IPS-18a (cell line): ENCODE results near the gene TPRKB.
"Not testable (repeated sequence)": the region's sequence is repeated elsewhere in the genome, so short reads cannot be mapped to it uniquely, and the experiment has no call there.

Experiments
- H3K27ac ChIP-seq: one replicate; pipeline ENCODE4 v1.5.1; 2013; ENCODE audit warnings: low read length
- H3K27me3 ChIP-seq: one replicate; pipeline ENCODE4 v1.6.1; 2013; ENCODE audit warnings: mild to moderate bottlenecking, low read length; ENCODE audit not compliant: control insufficient read depth, insufficient read depth
- H3K36me3 ChIP-seq: one replicate; pipeline ENCODE4 v1.6.1; 2013; ENCODE audit warnings: low read depth, low read length; ENCODE audit not compliant: control insufficient read depth
- H3K4me1 ChIP-seq: one replicate; pipeline ENCODE4 v1.6.1; 2013; ENCODE audit warnings: low read depth, low read length; ENCODE audit not compliant: control insufficient read depth
- H3K4me3 ChIP-seq: one replicate; pipeline ENCODE4 v1.5.1; 2013; ENCODE audit warnings: low read length
- H3K9ac ChIP-seq: one replicate; pipeline ENCODE4 v1.6.1; 2013; ENCODE audit warnings: mild to moderate bottlenecking, low read length, moderate library complexity
- H3K9me3 ChIP-seq: one replicate; pipeline ENCODE4 v1.6.1; 2013; ENCODE audit warnings: low read depth, low read length; ENCODE audit not compliant: control insufficient read depth

TPRKB gene

GRCh38 chr2:73697606-73698005, 39.5 kb downstream of the TPRKB start:
- Histone ChIP-seq H3K27me3 (no peaks in the 10 kb centered on the region), H3K4me3 (no peak overlapping the region), H3K4me1 (no peaks in the 10 kb centered on the region), H3K9ac (no peak overlapping the region), H3K27ac (no peak overlapping the region), H3K36me3 (no peaks in the 10 kb centered on the region), H3K9me3 (peaks cover 12% of the 10 kb centered on the region)

DNA sequence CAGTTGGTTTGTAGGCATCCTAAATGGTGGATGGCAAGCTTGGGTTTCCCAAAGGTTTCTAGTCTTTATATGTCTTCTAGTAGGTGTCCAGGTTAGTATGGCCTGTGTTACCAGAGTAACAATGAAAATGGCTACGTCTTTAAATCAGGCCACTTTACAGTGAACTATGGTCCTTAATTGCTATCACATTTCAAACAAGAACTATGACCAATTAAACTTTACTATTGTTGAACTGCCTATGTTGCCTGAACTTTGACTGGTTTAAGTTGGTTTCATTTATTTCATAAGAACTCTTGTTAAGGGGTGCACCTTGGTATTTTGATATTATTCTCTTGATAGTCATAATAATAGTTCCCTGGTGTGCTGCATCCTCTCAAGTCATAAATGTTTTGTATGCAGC, 40.2 kb downstream of the TPRKB start:
- H3K27ac ChIP-seq, H3K4me1 ChIP-seq, H3K4me3 ChIP-seq, H3K27me3 ChIP-seq, H3K36me3 ChIP-seq, H3K9ac ChIP-seq: not testable (repeated sequence)
- peaks cover 12% of the 10 kb centered on the region for H3K9me3 ChIP-seq

DNA sequence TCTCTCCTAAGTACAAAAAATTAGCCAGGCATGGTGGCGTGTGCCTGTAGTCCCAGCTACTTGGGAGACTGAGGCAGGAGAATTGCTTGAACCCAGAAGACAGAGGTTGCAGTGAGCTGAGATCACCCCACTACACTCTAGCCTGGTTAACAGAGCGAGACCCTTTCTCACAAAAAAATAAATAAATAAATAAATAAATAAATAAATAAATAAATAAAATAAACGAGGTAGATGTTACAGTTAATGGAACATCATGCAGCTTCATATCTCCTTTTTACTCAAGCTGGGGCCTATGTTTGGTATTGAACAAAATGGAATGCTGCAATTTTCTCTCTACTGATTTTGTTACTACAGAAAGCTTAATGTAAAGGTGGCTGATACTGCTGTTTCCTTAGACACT, 40.6 kb downstream of the TPRKB start:
- not testable (repeated sequence) for H3K4me1 ChIP-seq, H3K27me3 ChIP-seq, H3K27ac ChIP-seq, H3K9ac ChIP-seq, H3K36me3 ChIP-seq, H3K4me3 ChIP-seq
- peaks cover 12% of the 10 kb centered on the region for H3K9me3 ChIP-seq

GRCh38 chr2:73690372-73691088, 46.6 kb downstream of the TPRKB start:
- H3K9me3 ChIP-seq, H3K9ac ChIP-seq, H3K27ac ChIP-seq, H3K4me3 ChIP-seq, H3K36me3 ChIP-seq, H3K27me3 ChIP-seq, H3K4me1 ChIP-seq: not testable (repeated sequence)

DNA sequence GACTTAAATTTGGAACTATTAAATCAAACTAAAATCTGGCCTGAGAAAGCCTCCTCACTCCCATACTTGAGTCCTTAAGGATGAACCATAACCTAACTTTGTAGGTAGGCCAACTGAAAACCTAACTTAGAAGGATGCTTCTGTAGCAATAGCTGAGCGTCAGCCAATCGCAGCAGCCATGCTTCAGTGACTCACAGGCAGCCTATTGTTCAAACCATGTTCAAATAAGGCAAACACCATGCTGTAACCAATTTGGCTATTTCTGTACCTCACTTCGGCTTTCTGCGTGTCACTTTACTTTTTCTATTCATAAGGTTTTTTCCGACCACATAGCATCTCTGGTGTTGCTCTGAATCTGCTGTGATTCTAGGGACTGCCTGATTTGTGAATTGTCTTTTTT, 48.7 kb downstream of the TPRKB start:
- H3K9me3 ChIP-seq, H3K27me3 ChIP-seq, H3K9ac ChIP-seq, H3K36me3 ChIP-seq, H3K4me3 ChIP-seq, H3K4me1 ChIP-seq, H3K27ac ChIP-seq: not testable (repeated sequence)

DNA sequence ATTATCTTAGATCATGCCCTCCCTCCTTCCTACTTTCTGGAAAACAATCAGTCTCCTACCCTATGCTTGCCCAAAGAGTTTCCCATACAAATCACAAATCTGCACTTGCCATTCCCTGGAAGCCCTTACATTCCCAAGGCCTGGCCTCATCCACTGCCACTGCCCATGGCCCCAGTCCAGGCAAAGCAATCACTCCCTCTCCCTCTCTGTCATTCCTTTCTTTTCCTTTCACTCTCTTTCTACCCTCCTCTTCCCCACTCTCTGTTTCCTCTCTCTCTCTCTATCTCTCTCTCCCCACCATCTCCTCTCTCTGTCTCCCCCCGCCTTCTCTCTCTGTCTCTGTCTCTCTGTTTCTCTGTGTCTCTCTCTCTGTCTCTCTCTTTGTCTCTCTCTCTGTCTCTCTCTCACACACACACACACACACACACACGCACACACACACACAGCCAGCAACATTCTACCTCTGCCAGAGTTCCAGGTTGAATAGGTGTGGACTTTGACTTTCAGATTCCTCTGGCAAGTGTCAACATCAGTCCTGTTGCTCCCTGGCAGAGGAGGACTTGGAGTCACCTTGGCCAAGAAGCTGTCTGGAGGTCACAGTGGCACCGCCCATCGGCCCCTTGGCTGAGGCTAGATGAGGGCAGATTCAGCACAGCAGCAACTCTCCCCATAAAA, 51.2 kb downstream of the TPRKB start:
- Histone ChIP-seq H3K9ac (no peak overlapping the region), H3K27me3 (no peaks in the 10 kb centered on the region), H3K36me3 (no peaks in the 10 kb centered on the region), H3K4me1 (no peaks in the 10 kb centered on the region), H3K27ac (no peak overlapping the region), H3K4me3 (no peak overlapping the region), H3K9me3 (no peaks in the 10 kb centered on the region)

DNA sequence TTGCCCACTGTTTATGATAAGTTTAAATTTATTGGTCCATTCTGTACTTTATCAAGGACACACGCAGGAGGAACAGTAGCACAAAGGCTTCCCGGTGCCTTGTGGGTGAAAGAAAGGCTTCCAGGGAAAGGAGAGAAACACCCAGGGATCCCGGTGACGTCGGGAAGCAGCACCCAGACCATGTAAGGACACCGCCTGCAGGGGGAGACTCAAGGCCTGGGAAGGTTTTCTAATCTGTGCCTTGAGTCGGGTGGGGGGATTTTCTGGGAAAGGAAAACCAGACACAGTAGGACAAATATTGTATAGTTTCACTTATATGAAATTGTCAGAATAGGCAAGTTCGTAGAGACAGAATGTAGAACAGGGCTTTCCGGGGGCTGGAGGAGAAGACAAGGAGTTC, 52.2 kb downstream of the TPRKB start:
- H3K27ac ChIP-seq, H3K9me3 ChIP-seq, H3K36me3 ChIP-seq, H3K4me3 ChIP-seq, H3K9ac ChIP-seq, H3K4me1 ChIP-seq, H3K27me3 ChIP-seq: not testable (repeated sequence)

- not testable (repeated sequence) for H3K9me3 ChIP-seq, H3K4me3 ChIP-seq, H3K4me1 ChIP-seq, H3K27ac ChIP-seq, H3K27me3 ChIP-seq, H3K9ac ChIP-seq, H3K36me3 ChIP-seq
These were observed 52.8 kb downstream of the TPRKB start for GRCh38 chr2:73684325-73684724.

DNA sequence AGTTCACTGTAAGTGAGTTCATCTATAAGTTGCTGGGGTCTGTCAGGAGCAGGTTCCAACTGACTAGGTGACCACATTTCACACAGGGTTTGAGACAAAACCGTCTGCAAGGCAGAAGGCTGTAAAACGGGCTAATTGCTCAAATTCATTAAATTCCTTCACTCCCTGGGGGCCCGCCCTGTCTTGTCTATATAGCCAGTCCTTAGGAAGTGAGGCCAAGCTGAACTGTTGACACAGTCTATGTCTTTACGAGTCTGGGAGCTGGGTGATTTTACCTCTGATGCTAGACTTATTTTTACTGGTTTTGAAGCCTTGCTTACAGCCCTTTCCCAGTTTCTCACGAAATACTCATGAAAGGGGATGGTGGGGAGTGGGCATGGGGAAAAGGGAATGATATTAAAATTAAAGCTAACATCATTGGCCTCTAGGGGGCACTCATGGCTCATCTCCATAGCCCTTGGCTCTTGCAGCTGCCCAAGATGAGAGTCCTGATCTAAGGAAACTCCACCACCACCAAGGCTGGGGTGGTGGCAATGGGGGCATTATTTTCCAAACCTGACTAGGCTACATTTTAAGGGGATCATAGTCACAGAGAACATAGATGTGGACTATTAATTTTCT, 57.1 kb downstream of the TPRKB start:
- H3K9ac ChIP-seq, H3K4me3 ChIP-seq, H3K36me3 ChIP-seq, H3K9me3 ChIP-seq, H3K27me3 ChIP-seq, H3K27ac ChIP-seq, H3K4me1 ChIP-seq: not testable (repeated sequence)
